ENCODE results near the gene RIBC2.

Gene RIBC2

GRCh38 chr22:45469281-45470073 is 56.0 kb downstream of the RIBC2 start:
- no peaks in the 10 kb centered on the region for H3K9me2 ChIP-seq (ENCODE audit: low read depth, low read length)
- H3K79me2 ChIP-seq (ENCODE audit: insufficient read depth, low read length): no peaks in the 10 kb centered on the region
- H3K4me1 ChIP-seq (ENCODE audit: insufficient read depth, low read length, severe bottlenecking): no peaks in the 10 kb centered on the region
- H3K9ac ChIP-seq (ENCODE audit: low read length): no peak overlapping the region
- TF ChIP-seq, protein P1, sequence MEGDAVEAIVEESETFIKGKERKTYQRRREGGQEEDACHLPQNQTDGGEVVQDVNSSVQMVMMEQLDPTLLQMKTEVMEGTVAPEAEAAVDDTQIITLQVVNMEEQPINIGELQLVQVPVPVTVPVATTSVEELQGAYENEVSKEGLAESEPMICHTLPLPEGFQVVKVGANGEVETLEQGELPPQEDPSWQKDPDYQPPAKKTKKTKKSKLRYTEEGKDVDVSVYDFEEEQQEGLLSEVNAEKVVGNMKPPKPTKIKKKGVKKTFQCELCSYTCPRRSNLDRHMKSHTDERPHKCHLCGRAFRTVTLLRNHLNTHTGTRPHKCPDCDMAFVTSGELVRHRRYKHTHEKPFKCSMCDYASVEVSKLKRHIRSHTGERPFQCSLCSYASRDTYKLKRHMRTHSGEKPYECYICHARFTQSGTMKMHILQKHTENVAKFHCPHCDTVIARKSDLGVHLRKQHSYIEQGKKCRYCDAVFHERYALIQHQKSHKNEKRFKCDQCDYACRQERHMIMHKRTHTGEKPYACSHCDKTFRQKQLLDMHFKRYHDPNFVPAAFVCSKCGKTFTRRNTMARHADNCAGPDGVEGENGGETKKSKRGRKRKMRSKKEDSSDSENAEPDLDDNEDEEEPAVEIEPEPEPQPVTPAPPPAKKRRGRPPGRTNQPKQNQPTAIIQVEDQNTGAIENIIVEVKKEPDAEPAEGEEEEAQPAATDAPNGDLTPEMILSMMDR (IDR thresholded peaks at IDR 0.05; ENCODE audit: low read length): no peak
- TF ChIP-seq EZH2 (IDR thresholded peaks at IDR 0.05; ENCODE audit: borderline replicate concordance, low read length): no peak
- no peaks in the 10 kb centered on the region for H3K36me3 ChIP-seq (ENCODE audit: insufficient read depth, low read length)
- no peak overlapping the region for H2AFZ ChIP-seq (ENCODE audit: low read length)
- H3K4me3 ChIP-seq (ENCODE audit: low read depth, low read length, poor library complexity, severe bottlenecking): no peak overlapping the region
- H3K27me3 ChIP-seq (ENCODE audit: insufficient read depth, low read length): no peaks in the 10 kb centered on the region; the same call in 1 of the 2 replicates
- H3K9me3 ChIP-seq (ENCODE audit: low read length): no peaks in the 10 kb centered on the region
- H3F3A ChIP-seq (ENCODE audit: insufficient read depth, low read length): no peaks in the 10 kb centered on the region
- no peak overlapping the region for H3K27ac ChIP-seq (ENCODE audit: low read depth, low read length, poor library complexity, severe bottlenecking)
- no peaks in the 10 kb centered on the region for H4K20me1 ChIP-seq (ENCODE audit: insufficient read depth, low read length)
- no peak overlapping the region for H3K4me2 ChIP-seq (ENCODE audit: low read length)

GRCh38 chr22:45470871-45471270 is 57.4 kb downstream of the RIBC2 start:
- Histone ChIP-seq H3K4me3 (ENCODE audit: low read depth, low read length, poor library complexity, severe bottlenecking) (no peak overlapping the region), H2AFZ (ENCODE audit: low read length) (no peak overlapping the region), H4K20me1 (ENCODE audit: insufficient read depth, low read length) (no peaks in the 10 kb centered on the region), H3K9ac (ENCODE audit: low read length) (no peak overlapping the region), H3K79me2 (ENCODE audit: insufficient read depth, low read length) (no peaks in the 10 kb centered on the region), H3F3A (ENCODE audit: insufficient read depth, low read length) (no peaks in the 10 kb centered on the region), H3K4me2 (ENCODE audit: low read length) (no peak overlapping the region), H3K27ac (ENCODE audit: low read depth, low read length, poor library complexity, severe bottlenecking) (no peak overlapping the region), H3K36me3 (ENCODE audit: insufficient read depth, low read length) (no peaks in the 10 kb centered on the region), H3K9me3 (ENCODE audit: low read length) (no peaks in the 10 kb centered on the region), H3K9me2 (ENCODE audit: low read depth, low read length) (no peaks in the 10 kb centered on the region), H3K4me1 (ENCODE audit: insufficient read depth, low read length, severe bottlenecking) (no peaks in the 10 kb centered on the region), H3K27me3 (ENCODE audit: insufficient read depth, low read length) (peaks cover 2% of the 10 kb centered on the region; the same call in 1 of the 2 replicates)
- TF ChIP-seq, protein P1 (IDR thresholded peaks at IDR 0.05; ENCODE audit: low read length): no peak
- no peak for TF ChIP-seq EZH2 (IDR thresholded peaks at IDR 0.05; ENCODE audit: borderline replicate concordance, low read length)

DNA sequence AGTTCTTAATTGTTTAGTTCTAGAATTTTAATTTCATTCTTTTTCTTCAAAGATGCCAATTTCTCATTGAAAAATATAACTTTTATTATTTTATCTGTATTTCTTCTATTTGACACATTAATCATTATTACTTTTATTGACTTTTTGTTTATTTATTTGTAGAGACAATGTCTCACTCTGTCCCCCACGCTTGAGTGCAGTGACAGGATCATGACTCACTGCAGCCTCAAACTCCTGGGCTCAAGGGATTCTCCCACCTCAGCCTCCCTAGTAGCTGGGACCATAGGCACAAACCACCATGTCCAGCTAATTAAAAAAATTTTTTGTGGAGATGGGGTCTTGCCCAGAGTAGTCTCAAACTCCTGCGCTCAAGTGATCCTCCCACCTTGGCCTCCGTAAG is 58.9 kb downstream of the RIBC2 start:
- Histone ChIP-seq H3K9me3 (ENCODE audit: low read length) (no peaks in the 10 kb centered on the region), H3K4me2 (ENCODE audit: low read length) (no peak overlapping the region), H3K27ac (ENCODE audit: low read depth, low read length, poor library complexity, severe bottlenecking) (no peak overlapping the region), H2AFZ (ENCODE audit: low read length) (no peak overlapping the region), H4K20me1 (ENCODE audit: insufficient read depth, low read length) (no peaks in the 10 kb centered on the region), H3K9me2 (ENCODE audit: low read depth, low read length) (no peaks in the 10 kb centered on the region), H3K36me3 (ENCODE audit: insufficient read depth, low read length) (no peaks in the 10 kb centered on the region), H3K4me1 (ENCODE audit: insufficient read depth, low read length, severe bottlenecking) (no peaks in the 10 kb centered on the region), H3F3A (ENCODE audit: insufficient read depth, low read length) (no peaks in the 10 kb centered on the region), H3K79me2 (ENCODE audit: insufficient read depth, low read length) (no peaks in the 10 kb centered on the region), H3K9ac (ENCODE audit: low read length) (no peak overlapping the region), H3K4me3 (ENCODE audit: low read depth, low read length, poor library complexity, severe bottlenecking) (no peak overlapping the region), H3K27me3 (ENCODE audit: insufficient read depth, low read length) (peaks cover 5% of the 10 kb centered on the region; the same call in 1 of the 2 replicates)
- TF ChIP-seq, protein P1 (IDR thresholded peaks at IDR 0.05; ENCODE audit: low read length): no peak
- no peak for TF ChIP-seq EZH2 (IDR thresholded peaks at IDR 0.05; ENCODE audit: borderline replicate concordance, low read length)

Data from OCI-LY1 (cell line).